NB4 (cell line): ENCODE data around the gene ELP5.

Source experiments
- DNase-seq: peaks from one replicate; pipeline ENCODE4 v3.0.0; 2010; ENCODE audit warnings: low read depth
- H3K4me3 ChIP-seq: one replicate; pipeline ENCODE4 v1.5.1; 2011; ENCODE audit warnings: mild to moderate bottlenecking, low read depth, low read length, moderate library complexity
- CTCF ChIP-seq: IDR thresholded peaks from one replicate; pipeline ENCODE4 v1.5.1; 2012; ENCODE audit warnings: low read depth, low read length
- MAX ChIP-seq: IDR thresholded peaks from 2 replicates; pipeline ENCODE4 v1.6.1; 2011; ENCODE audit warnings: low read depth, low read length
- MYC ChIP-seq: IDR thresholded peaks from 2 replicates; pipeline ENCODE4 v1.6.1; 2011; ENCODE audit warnings: low read depth, low read length
- POLR2A ChIP-seq: IDR thresholded peaks from 2 replicates; pipeline ENCODE4 v1.6.1; 2011; ENCODE audit warnings: mild to moderate bottlenecking; ENCODE audit not compliant: insufficient read length; ENCODE audit errors: extremely low read depth

Gene ELP5

GRCh38 chr17:7295230-7296180 is 43.5 kb downstream of the ELP5 start:
- TF ChIP-seq MAX (no peak), CTCF (no peak), MYC (no peak), POLR2A (no peak)
- no peak for DNase-seq
- H3K4me3 ChIP-seq: no peak overlapping the region

GRCh38 chr17:7296189-7296861 is 44.3 kb downstream of the ELP5 start:
- TF ChIP-seq MAX (peak; percentile 97), CTCF (peak; percentile 60), MYC (peak; percentile 97), POLR2A (no peak)
- H3K4me3 ChIP-seq: no peak overlapping the region
- DNase-seq: peak; percentile 85

GRCh38 chr17:7304179-7304578 is 52.2 kb downstream of the ELP5 start:
- no peak for DNase-seq
- no peak overlapping the region for H3K4me3 ChIP-seq
- TF ChIP-seq CTCF: no peak
- no peak for TF ChIP-seq MAX
- no peak for TF ChIP-seq MYC
- TF ChIP-seq POLR2A: no peak

GRCh38 chr17:7306911-7307685 is 55.1 kb downstream of the ELP5 start, which contains the start of gene EIF5A:
Gene EIF5A (plus strand): TSS chr17:7307628. CDS start chr17:7309636, 2,008 bp downstream.
- peak within 1 kb of the TSS; percentile 99 for H3K4me3 ChIP-seq
- no peak for TF ChIP-seq CTCF
- peak; percentile 79 for TF ChIP-seq MAX
- TF ChIP-seq MYC: peak; percentile 60
- peak; percentile 58 for TF ChIP-seq POLR2A
- peak; percentile 97 for DNase-seq
